ENCODE results near the gene AK5. TPM values are rescaled to one million over a fixed set of nuclear protein-coding genes. Genes with fewer than 3 reads are reported as not detected.

AK5 gene
- total RNA-seq, 4 donors from 2014 or later: 1.1 to 2.1 (median 1.2) TPM; not detected in 1

- Histone ChIP-seq H3K4me3 (no peak overlapping the region), H3K4me1 (no peaks in the 10 kb centered on the region), H3K9me3 (no peaks in the 10 kb centered on the region), H3K27ac (no peak overlapping the region), H3K27me3 (no peaks in the 10 kb centered on the region), H3K36me3 (no peaks in the 10 kb centered on the region)
- no peak for DNase-seq (ENCODE audit: low spot score in 2 of 2)
- no peak for TF ChIP-seq POLR2AphosphoS5 (IDR thresholded peaks at IDR 0.05)
- no peak for TF ChIP-seq CTCF (IDR thresholded peaks at IDR 0.05)
- TF ChIP-seq EP300 (IDR thresholded peaks at IDR 0.05): no peak
- TF ChIP-seq POLR2A (IDR thresholded peaks at IDR 0.05): no peak
- WGBS: 74% methylated on average over 4 of the region's 4 CpGs
Measured at GRCh38 chr1:77532641-77533040, 250.8 kb downstream of the AK5 start.

GRCh38 chr1:77533660-77534305 lies 252.0 kb downstream of the AK5 start:
- Histone ChIP-seq H3K27ac (no peak overlapping the region), H3K9me3 (no peaks in the 10 kb centered on the region), H3K4me3 (no peak overlapping the region), H3K4me1 (no peaks in the 10 kb centered on the region), H3K36me3 (no peaks in the 10 kb centered on the region), H3K27me3 (no peaks in the 10 kb centered on the region)
- TF ChIP-seq CTCF (IDR thresholded peaks at IDR 0.05) (peak; percentile 63 to 78), EP300 (IDR thresholded peaks at IDR 0.05) (no peak)
- 39% methylated on average over 11 of the region's 11 CpGs for WGBS
- no peak for DNase-seq (ENCODE audit: low spot score in 2 of 2)

- no peaks in the 10 kb centered on the region for H3K36me3 ChIP-seq
Measured at GRCh38 chr1:77534456-77534855, 252.6 kb downstream of the AK5 start.

GRCh38 chr1:77536813-77537212 lies 255.0 kb downstream of the AK5 start:
- Histone ChIP-seq H3K36me3 (no peaks in the 10 kb centered on the region), H3K4me3 (no peak overlapping the region), H3K27me3 (no peaks in the 10 kb centered on the region), H3K4me1 (peaks cover 8% of the 10 kb centered on the region), H3K27ac (no peak overlapping the region), H3K9me3 (no peaks in the 10 kb centered on the region)
- TF ChIP-seq POLR2AphosphoS5 (IDR thresholded peaks at IDR 0.05) (no peak), POLR2A (IDR thresholded peaks at IDR 0.05) (no peak), EP300 (IDR thresholded peaks at IDR 0.05) (no peak), CTCF (IDR thresholded peaks at IDR 0.05) (no peak)
- WGBS: 58% methylated on average over 2 of the region's 2 CpGs
- DNase-seq (ENCODE audit: low spot score in 2 of 2): no peak

More at GRCh38 chr1:77534456-77534855, 252.6 kb downstream of the AK5 start:
- Histone ChIP-seq H3K27ac (no peak overlapping the region), H3K4me1 (peaks cover 3% of the 10 kb centered on the region), H3K27me3 (no peaks in the 10 kb centered on the region), H3K9me3 (no peaks in the 10 kb centered on the region), H3K4me3 (no peak overlapping the region)
- WGBS: 83% methylated on average over 5 of the region's 5 CpGs
- no peak for TF ChIP-seq CTCF (IDR thresholded peaks at IDR 0.05)
- no peak for TF ChIP-seq POLR2AphosphoS5 (IDR thresholded peaks at IDR 0.05)
- no peak for TF ChIP-seq POLR2A (IDR thresholded peaks at IDR 0.05)
- TF ChIP-seq EP300 (IDR thresholded peaks at IDR 0.05): no peak
- DNase-seq (ENCODE audit: low spot score in 2 of 2): no peak

- no peak for TF ChIP-seq EP300 (IDR thresholded peaks at IDR 0.05)
- TF ChIP-seq POLR2A (IDR thresholded peaks at IDR 0.05): no peak
- TF ChIP-seq POLR2AphosphoS5 (IDR thresholded peaks at IDR 0.05): no peak
- no peak for TF ChIP-seq CTCF (IDR thresholded peaks at IDR 0.05)
- Histone ChIP-seq H3K9me3 (no peaks in the 10 kb centered on the region), H3K27ac (peak overlapping the region; percentile 48), H3K4me1 (peaks cover 8% of the 10 kb centered on the region), H3K36me3 (no peaks in the 10 kb centered on the region), H3K27me3 (no peaks in the 10 kb centered on the region), H3K4me3 (no peak overlapping the region)
- DNase-seq (ENCODE audit: low spot score in 2 of 2): no peak
- 66% methylated on average over 6 of the region's 7 CpGs for WGBS
Measured at GRCh38 chr1:77538956-77539518, 257.2 kb downstream of the AK5 start.

All from suprapubic skin (tissue), 4 donors.